Measurements from ENCODE around the gene PPP1R13B. TPM values are rescaled to one million over a fixed set of nuclear protein-coding genes. Genes with fewer than 3 reads are reported as not detected.
"Not testable (repeated sequence)": the region's sequence is repeated elsewhere in the genome, so short reads cannot be mapped to it uniquely, and the experiment has no call there.

The PPP1R13B gene
- total RNA-seq, 2 donors from 2014 or later = 15.6 to 17.5 TPM

GRCh38 chr14:103793192-103793591 is 54.2 kb downstream of the PPP1R13B start:
- H3K9me3 Mint-ChIP-seq; H3K4me3 Mint-ChIP-seq; H3K9ac ChIP-seq (ENCODE audit: extremely low read depth, low read length, poor library complexity, severe bottlenecking); H3K27me3 ChIP-seq (ENCODE audit: control insufficient read depth, insufficient read depth, low read length, poor library complexity, severe bottlenecking); H3K4me1 ChIP-seq (ENCODE audit: control insufficient read depth, insufficient read depth, low read length); H3K27ac Mint-ChIP-seq; H3K4me1 Mint-ChIP-seq; H3K27me3 Mint-ChIP-seq (ENCODE audit: insufficient read depth); H3K27ac ChIP-seq (ENCODE audit: low read depth, low read length); H3K4me3 ChIP-seq (ENCODE audit: low read length); H3K9me3 ChIP-seq (ENCODE audit: control insufficient read depth, low read length): not testable (repeated sequence)
- DNase-seq = peak; percentile 51
- peaks cover 17% of the 10 kb centered on the region for H3K36me3 Mint-ChIP-seq (ENCODE audit: low read depth)
- peak; percentile 70 for TF ChIP-seq CTCF (conservative IDR thresholded peaks at IDR 0.05)
- peaks cover 13% of the 10 kb centered on the region for H3K36me3 ChIP-seq (ENCODE audit: control insufficient read depth, insufficient read depth, low read length)

- Mint-ChIP-seq H3K27me3 (ENCODE audit: insufficient read depth) (no peaks in the 10 kb centered on the region), H3K9me3 (no peaks in the 10 kb centered on the region), H3K36me3 (ENCODE audit: low read depth) (peaks cover 18% of the 10 kb centered on the region), H3K27ac (no peak overlapping the region), H3K4me3 (no peak overlapping the region), H3K4me1 (no peaks in the 10 kb centered on the region)
- 100% methylated on average over 1 of the region's 1 CpG; no CpG with 5 or more reads in 1 of the 2 experiments for WGBS, 2 experiments (ENCODE audit: insufficient coverage in 1 of 2, insufficient read length in 1 of 2)
- no peak overlapping the region for H3K9ac ChIP-seq (ENCODE audit: extremely low read depth, low read length, poor library complexity, severe bottlenecking)
- no peaks in the 10 kb centered on the region for H3K27me3 ChIP-seq (ENCODE audit: control insufficient read depth, insufficient read depth, low read length, poor library complexity, severe bottlenecking)
- H3K4me1 ChIP-seq (ENCODE audit: control insufficient read depth, insufficient read depth, low read length) = no peaks in the 10 kb centered on the region
- peaks cover 7% of the 10 kb centered on the region for H3K36me3 ChIP-seq (ENCODE audit: control insufficient read depth, insufficient read depth, low read length)
- H3K27ac ChIP-seq (ENCODE audit: low read depth, low read length) = no peak overlapping the region
- no peak for TF ChIP-seq CTCF (conservative IDR thresholded peaks at IDR 0.05)
- no peak overlapping the region for H3K4me3 ChIP-seq (ENCODE audit: low read length)
- H3K9me3 ChIP-seq (ENCODE audit: control insufficient read depth, low read length) = no peaks in the 10 kb centered on the region
- DNase-seq = no peak
Measured at GRCh38 chr14:103788086-103788485, 59.3 kb downstream of the PPP1R13B start.

- no peak for TF ChIP-seq CTCF (conservative IDR thresholded peaks at IDR 0.05)
- no peak overlapping the region for H3K9ac ChIP-seq (ENCODE audit: extremely low read depth, low read length, poor library complexity, severe bottlenecking)
- Mint-ChIP-seq H3K4me1 (no peaks in the 10 kb centered on the region), H3K4me3 (no peak overlapping the region), H3K36me3 (ENCODE audit: low read depth) (peaks cover 15% of the 10 kb centered on the region), H3K27ac (no peak overlapping the region), H3K9me3 (no peaks in the 10 kb centered on the region), H3K27me3 (ENCODE audit: insufficient read depth) (no peaks in the 10 kb centered on the region)
- DNase-seq = no peak
- 94 to 100% methylated on average over 2 of the region's 2 CpGs for WGBS, 2 experiments (ENCODE audit: insufficient coverage in 1 of 2, insufficient read length in 1 of 2)
- no peaks in the 10 kb centered on the region for H3K4me1 ChIP-seq (ENCODE audit: control insufficient read depth, insufficient read depth, low read length)
- H3K27ac ChIP-seq (ENCODE audit: low read depth, low read length) = no peak overlapping the region
- no peaks in the 10 kb centered on the region for H3K9me3 ChIP-seq (ENCODE audit: control insufficient read depth, low read length)
- H3K36me3 ChIP-seq (ENCODE audit: control insufficient read depth, insufficient read depth, low read length) = peaks cover 6% of the 10 kb centered on the region
- H3K4me3 ChIP-seq (ENCODE audit: low read length) = no peak overlapping the region
- H3K27me3 ChIP-seq (ENCODE audit: control insufficient read depth, insufficient read depth, low read length, poor library complexity, severe bottlenecking) = no peaks in the 10 kb centered on the region
Measured at GRCh38 chr14:103782376-103782775, 65.0 kb downstream of the PPP1R13B start.

- H3K27ac ChIP-seq (ENCODE audit: low read depth, low read length); H3K27me3 ChIP-seq (ENCODE audit: control insufficient read depth, insufficient read depth, low read length, poor library complexity, severe bottlenecking); H3K9ac ChIP-seq (ENCODE audit: extremely low read depth, low read length, poor library complexity, severe bottlenecking); H3K4me3 ChIP-seq (ENCODE audit: low read length); H3K9me3 ChIP-seq (ENCODE audit: control insufficient read depth, low read length); H3K4me3 Mint-ChIP-seq; H3K4me1 ChIP-seq (ENCODE audit: control insufficient read depth, insufficient read depth, low read length); H3K27ac Mint-ChIP-seq; H3K36me3 ChIP-seq (ENCODE audit: control insufficient read depth, insufficient read depth, low read length); H3K9me3 Mint-ChIP-seq; DNase-seq; H3K27me3 Mint-ChIP-seq (ENCODE audit: insufficient read depth); H3K4me1 Mint-ChIP-seq: not testable (repeated sequence)
- peaks cover 15% of the 10 kb centered on the region for H3K36me3 Mint-ChIP-seq (ENCODE audit: low read depth)
- WGBS, 2 experiments (ENCODE audit: insufficient coverage in 1 of 2, insufficient read length in 1 of 2) = 91 to 96% methylated on average over 5 to 6 of the region's 6 CpGs
Measured at GRCh38 chr14:103776319-103776718, 71.1 kb downstream of the PPP1R13B start.
